H1 (cell line): Measurements from ENCODE around the gene KCNS3. TPM values are rescaled to one million over a fixed set of nuclear protein-coding genes. Genes with fewer than 3 reads are reported as not detected.

Source experiments
- ASH2L ChIP-seq: fragments of 200-600, 300-600 bp; sonication (generic); IDR thresholded peaks from one replicate; pipeline ENCODE4 v1.7.1; 2017; ENCODE audit warnings: low read length
- BRCA1 ChIP-seq: IDR thresholded peaks from 2 replicates; pipeline ENCODE4 v1.6.1; 2012; ENCODE audit warnings: low read depth, low read length, improper control_type of control experiment
- CBX5 ChIP-seq: fragments of 300-800, 300-1000 bp; sonication (generic); IDR thresholded peaks from 2 replicates; pipeline ENCODE4 v1.7.1; 2016; ENCODE audit warnings: antibody characterized with exemption, low read length, low read depth
- EZH2 ChIP-seq: fragments of 200-600 bp; sonication (generic); IDR thresholded peaks from 2 replicates; pipeline ENCODE4 v1.7.1; 2012; ENCODE audit warnings: low read depth, mild to moderate bottlenecking, moderate library complexity, low read length, inconsistent platforms; ENCODE audit not compliant: severe bottlenecking
- FOSL1 ChIP-seq: IDR thresholded peaks from 2 replicates; pipeline ENCODE4 v1.6.1; 2011; ENCODE audit warnings: mild to moderate bottlenecking, low read depth, low read length, moderate library complexity; ENCODE audit not compliant: insufficient read depth
- KDM1A ChIP-seq: fragments of 200-600, 300-600 bp; sonication (generic); IDR thresholded peaks from 2 replicates; pipeline ENCODE4 v1.7.1; 2016; ENCODE audit warnings: mild to moderate bottlenecking, low read length, borderline replicate concordance
- KDM4A ChIP-seq: IDR thresholded peaks from one replicate; pipeline ENCODE4 v1.7.1; 2012; ENCODE audit warnings: low read depth, mild to moderate bottlenecking, moderate library complexity, low read length, inconsistent platforms; ENCODE audit not compliant: severe bottlenecking
- NANOG ChIP-seq: IDR thresholded peaks from 2 replicates; pipeline ENCODE4 v1.6.1; 2011; ENCODE audit warnings: low read length, low read depth, mild to moderate bottlenecking, inconsistent platforms; ENCODE audit not compliant: insufficient read depth, poor library complexity, severe bottlenecking
- PHF8 ChIP-seq: fragments of 200-600 bp; sonication (generic); conservative IDR thresholded peaks from 2 replicates; pipeline ENCODE4 v1.7.1; 2012; ENCODE audit warnings: low read depth, mild to moderate bottlenecking, inconsistent platforms, low read length, moderate library complexity
- RBBP5 ChIP-seq: IDR thresholded peaks from 2 replicates; pipeline ENCODE4 v1.7.1; 2012; ENCODE audit warnings: low read depth, mild to moderate bottlenecking, inconsistent platforms, low read length, moderate library complexity, borderline replicate concordance
- SIRT6 ChIP-seq: IDR thresholded peaks from one replicate; pipeline ENCODE4 v1.7.1; 2012; ENCODE audit warnings: low read length, inconsistent platforms
- SIX5 ChIP-seq: IDR thresholded peaks from 2 replicates; pipeline ENCODE4 v1.6.1; 2011; ENCODE audit warnings: mild to moderate bottlenecking, low read depth, low read length
- SUZ12 ChIP-seq: fragments of 200-600 bp; sonication (generic); IDR thresholded peaks from 2 replicates; pipeline ENCODE4 v1.6.1; 2012; ENCODE audit warnings: mild to moderate bottlenecking, inconsistent platforms, low read length, moderate library complexity, mixed read lengths
- polyA plus RNA-seq, 7 experiments: library from polyadenylated mRNA; depleted of rRNA in 3 of 7; stranded (reverse) in 5 of 7; unstranded in 2 of 7; fragments of >200 nt in 5 of 7; fragments of 200-250 nt in 2 of 7; gene quantifications; 1 replicate in 5 of 7; 2 replicates in 1 of 7; 4 replicates in 1 of 7; pipeline versions ENCODE4 v1.2.1 to v1.2.3, GENCODE V29; 2011 to 2013; ENCODE audit warnings: missing spikeins in 2 of 7, mixed read lengths in 2 of 7
- total RNA-seq: library from RNA; stranded (reverse); fragmentation: NEBNext Ultra II Directional; extraction: Animal tissue kit (Norgen Biotek cat#: 25700); gene quantifications from 2 replicates; pipeline ENCODE4 v1.2.1, GENCODE V29; 2021
- TF ChIP-seq, protein P1 (sequence below): IDR thresholded peaks from 2 replicates; pipeline ENCODE4 v1.6.1; 2012; ENCODE audit warnings: inconsistent platforms

KCNS3 gene
- total and polyA plus RNA-seq, 2 of the 8 experiments (the other 6 are each of a cell fraction or from before 2014, with no cell fraction given) = 22.7 to 23.0 TPM

- TF ChIP-seq KDM1A (no peak), ASH2L (peak; percentile 15), KDM4A (peak; percentile 58), EZH2 (peak; percentile 68), SUZ12 (peak; percentile 59; the same call in 1 of the 2 replicates), CBX5 (no peak), RBBP5 (no peak), BRCA1 (no peak), PHF8 (0 out of 2 replicates have a peak, but pooled peaks have one; percentile 12), SIX5 (no peak), NANOG (no peak), FOSL1 (no peak), SIRT6 (no peak)
- TF ChIP-seq, protein P1, sequence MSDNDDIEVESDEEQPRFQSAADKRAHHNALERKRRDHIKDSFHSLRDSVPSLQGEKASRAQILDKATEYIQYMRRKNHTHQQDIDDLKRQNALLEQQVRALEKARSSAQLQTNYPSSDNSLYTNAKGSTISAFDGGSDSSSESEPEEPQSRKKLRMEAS = peak; percentile 6; the same call in 1 of the 2 replicates
Observed at GRCh38 chr2:17877811-17878280, 621 bp upstream of the KCNS3 start (continued).
